ENCODE data around the gene LIN52. TPM values are rescaled to one million over a fixed set of nuclear protein-coding genes. Genes with fewer than 3 reads are reported as not detected.

LIN52 gene
- total RNA-seq, 2 experiments from 2014 or later = 12.0 to 15.0 TPM

GRCh38 chr14:74211945-74212580 lies 127.3 kb downstream of the LIN52 start:
- DNase-seq (no peak), ATAC-seq (ENCODE audit: low read depth) (no peak)
- POLR2A ChIA-PET = no interaction called here
- H3K27me3 Mint-ChIP-seq = peaks cover 5% of the 10 kb centered on the region
- H3K27ac Mint-ChIP-seq = no peak overlapping the region
- no peak overlapping the region for H3K4me3 Mint-ChIP-seq
- H3K9me3 Mint-ChIP-seq = no peaks in the 10 kb centered on the region
- H3K4me1 Mint-ChIP-seq = no peaks in the 10 kb centered on the region
- H3K36me3 Mint-ChIP-seq = no peaks in the 10 kb centered on the region

GRCh38 chr14:74213907-74214803 lies 129.4 kb downstream of the LIN52 start:
- no peak for DNase-seq
- Mint-ChIP-seq H3K4me1 (no peaks in the 10 kb centered on the region), H3K4me3 (no peak overlapping the region), H3K36me3 (no peaks in the 10 kb centered on the region), H3K27me3 (peaks cover 3% of the 10 kb centered on the region), H3K9me3 (no peaks in the 10 kb centered on the region), H3K27ac (no peak overlapping the region)
- ATAC-seq (ENCODE audit: low read depth) = no peak
- POLR2A ChIA-PET = no interaction called here

- no peaks in the 10 kb centered on the region for H3K36me3 Mint-ChIP-seq
- H3K9me3 Mint-ChIP-seq = no peaks in the 10 kb centered on the region
- H3K27ac Mint-ChIP-seq = no peak overlapping the region
- no peak for DNase-seq
- ATAC-seq (ENCODE audit: low read depth) = no peak
- POLR2A ChIA-PET = no interaction called here
- H3K4me3 Mint-ChIP-seq = no peak overlapping the region
- H3K4me1 Mint-ChIP-seq = no peaks in the 10 kb centered on the region
- peaks cover 9% of the 10 kb centered on the region for H3K27me3 Mint-ChIP-seq
These were observed 131.9 kb downstream of the LIN52 start for GRCh38 chr14:74216671-74217070.

GRCh38 chr14:74217672-74218448 lies 133.1 kb downstream of the LIN52 start:
- DNase-seq (peak; percentile 86), ATAC-seq (ENCODE audit: low read depth) (peak; percentile 95)
- no peak overlapping the region for H3K27ac Mint-ChIP-seq
- no peaks in the 10 kb centered on the region for H3K9me3 Mint-ChIP-seq
- no peaks in the 10 kb centered on the region for H3K36me3 Mint-ChIP-seq
- no peaks in the 10 kb centered on the region for H3K4me1 Mint-ChIP-seq
- peak overlapping the region; percentile 48 for H3K4me3 Mint-ChIP-seq
- peaks cover 9% of the 10 kb centered on the region for H3K27me3 Mint-ChIP-seq
- POLR2A ChIA-PET = no interaction called here

GRCh38 chr14:74218462-74218861 lies 133.7 kb downstream of the LIN52 start:
- DNase-seq = no peak
- Mint-ChIP-seq H3K36me3 (no peaks in the 10 kb centered on the region), H3K4me3 (no peak overlapping the region), H3K4me1 (no peaks in the 10 kb centered on the region), H3K27me3 (peaks cover 9% of the 10 kb centered on the region), H3K27ac (no peak overlapping the region), H3K9me3 (no peaks in the 10 kb centered on the region)
- no peak for ATAC-seq (ENCODE audit: low read depth)
- POLR2A ChIA-PET = no interaction called here

- Mint-ChIP-seq H3K4me3 (no peak overlapping the region), H3K9me3 (no peaks in the 10 kb centered on the region), H3K4me1 (no peaks in the 10 kb centered on the region), H3K27me3 (peaks cover 9% of the 10 kb centered on the region), H3K36me3 (no peaks in the 10 kb centered on the region), H3K27ac (no peak overlapping the region)
- DNase-seq (no peak), ATAC-seq (ENCODE audit: low read depth) (no peak)
- POLR2A ChIA-PET = no interaction called here
These were observed 134.8 kb downstream of the LIN52 start for GRCh38 chr14:74219277-74220205.

GRCh38 chr14:74220991-74221390 lies 136.2 kb downstream of the LIN52 start:
- Mint-ChIP-seq H3K27me3 (peaks cover 12% of the 10 kb centered on the region), H3K27ac (no peak overlapping the region), H3K36me3 (no peaks in the 10 kb centered on the region), H3K9me3 (no peaks in the 10 kb centered on the region), H3K4me1 (no peaks in the 10 kb centered on the region), H3K4me3 (no peak overlapping the region)
- ATAC-seq (ENCODE audit: low read depth) (no peak), DNase-seq (no peak)
- POLR2A ChIA-PET = no interaction called here

GRCh38 chr14:74221741-74222140 lies 137.0 kb downstream of the LIN52 start:
- POLR2A ChIA-PET = no interaction called here
- Mint-ChIP-seq H3K4me1 (no peaks in the 10 kb centered on the region), H3K4me3 (no peak overlapping the region), H3K9me3 (no peaks in the 10 kb centered on the region), H3K27me3 (peaks cover 13% of the 10 kb centered on the region), H3K27ac (no peak overlapping the region), H3K36me3 (no peaks in the 10 kb centered on the region)
- DNase-seq = no peak
- no peak for ATAC-seq (ENCODE audit: low read depth)

- no peak for DNase-seq
- Mint-ChIP-seq H3K9me3 (no peaks in the 10 kb centered on the region), H3K4me3 (no peak overlapping the region), H3K36me3 (no peaks in the 10 kb centered on the region), H3K27ac (no peak overlapping the region), H3K27me3 (peaks cover 17% of the 10 kb centered on the region), H3K4me1 (no peaks in the 10 kb centered on the region)
- POLR2A ChIA-PET = interaction anchor here (0.7 kb wide), 1 partner anchor 11 kb away, joined by 3 read pairs; no protein-coding TSS in a partner anchor
- ATAC-seq (ENCODE audit: low read depth) = no peak
These were observed 138.3 kb downstream of the LIN52 start for GRCh38 chr14:74223016-74223415.

- Mint-ChIP-seq H3K4me3 (no peak overlapping the region), H3K4me1 (no peaks in the 10 kb centered on the region), H3K9me3 (peaks cover 5% of the 10 kb centered on the region), H3K36me3 (no peaks in the 10 kb centered on the region), H3K27ac (no peak overlapping the region), H3K27me3 (peaks cover 39% of the 10 kb centered on the region)
- no peak for ATAC-seq (ENCODE audit: low read depth)
- no peak for DNase-seq
- POLR2A ChIA-PET = no interaction called here
These were observed 147.0 kb downstream of the LIN52 start for GRCh38 chr14:74231784-74232183.

GRCh38 chr14:74235017-74235416 lies 150.3 kb downstream of the LIN52 start:
- no peak for ATAC-seq (ENCODE audit: low read depth)
- no peaks in the 10 kb centered on the region for H3K4me1 Mint-ChIP-seq
- H3K36me3 Mint-ChIP-seq = no peaks in the 10 kb centered on the region
- no peak overlapping the region for H3K4me3 Mint-ChIP-seq
- DNase-seq = no peak
- no peak overlapping the region for H3K27ac Mint-ChIP-seq
- H3K9me3 Mint-ChIP-seq = peaks cover 5% of the 10 kb centered on the region
- POLR2A ChIA-PET = no interaction called here
- H3K27me3 Mint-ChIP-seq = peaks cover 40% of the 10 kb centered on the region

- ATAC-seq (ENCODE audit: low read depth) (no peak), DNase-seq (no peak)
- Mint-ChIP-seq H3K27me3 (peaks cover 54% of the 10 kb centered on the region), H3K9me3 (peaks cover under 1% of the 10 kb centered on the region), H3K27ac (no peak overlapping the region), H3K4me1 (peaks cover 5% of the 10 kb centered on the region), H3K4me3 (no peak overlapping the region), H3K36me3 (no peaks in the 10 kb centered on the region)
- POLR2A ChIA-PET = no interaction called here
These were observed 152.7 kb downstream of the LIN52 start for GRCh38 chr14:74237441-74237840.
